ENCODE results near the gene KIAA0825. TPM values are rescaled to one million over a fixed set of nuclear protein-coding genes. Genes with fewer than 3 reads are reported as not detected.

Gene KIAA0825
- total RNA-seq, 4 donors from 2014 or later: 4.8 to 11.8 (median 7.2) TPM

DNA sequence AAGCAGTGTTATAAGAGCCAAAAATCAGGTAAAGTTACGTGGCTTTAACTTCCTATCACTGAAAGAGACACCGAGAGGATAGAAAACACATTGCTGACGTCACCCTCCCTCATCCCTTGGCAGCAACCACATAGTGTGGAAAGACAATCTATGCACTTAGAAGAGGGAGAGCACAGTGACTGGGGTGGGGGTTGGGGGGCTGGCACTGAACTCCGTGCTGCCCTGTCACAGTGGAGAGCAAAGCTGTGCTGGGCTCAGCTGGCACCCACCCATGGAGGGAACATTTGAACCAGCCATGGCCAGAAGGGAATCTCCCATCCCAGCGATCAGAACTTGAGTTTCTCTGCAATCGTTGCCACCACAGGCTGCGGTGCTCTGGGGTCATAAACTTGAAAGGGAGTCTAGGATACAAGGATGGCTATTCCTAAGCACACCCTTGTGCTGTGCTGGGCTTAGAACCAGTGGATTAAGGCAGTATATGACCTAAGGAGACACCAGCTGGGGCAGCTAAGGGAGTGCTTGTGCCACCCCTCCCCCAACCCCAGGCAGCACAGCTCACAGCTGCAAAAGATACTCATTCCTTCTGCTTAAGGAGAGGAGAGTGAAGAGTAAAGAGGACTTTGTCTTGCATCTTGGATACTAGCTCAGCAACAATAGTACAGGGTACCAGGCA is 73.4 kb downstream of the KIAA0825 start:
- H3K9me3 ChIP-seq: peaks cover 0 to 1% (median 0%) of the 10 kb centered on the region in 4 donors
- no peaks in the 10 kb centered on the region for H3K4me1 ChIP-seq
- H3K4me3 ChIP-seq: no peak overlapping the region
- TF ChIP-seq EP300 (IDR thresholded peaks at IDR 0.05): no peak
- TF ChIP-seq, protein P1, sequence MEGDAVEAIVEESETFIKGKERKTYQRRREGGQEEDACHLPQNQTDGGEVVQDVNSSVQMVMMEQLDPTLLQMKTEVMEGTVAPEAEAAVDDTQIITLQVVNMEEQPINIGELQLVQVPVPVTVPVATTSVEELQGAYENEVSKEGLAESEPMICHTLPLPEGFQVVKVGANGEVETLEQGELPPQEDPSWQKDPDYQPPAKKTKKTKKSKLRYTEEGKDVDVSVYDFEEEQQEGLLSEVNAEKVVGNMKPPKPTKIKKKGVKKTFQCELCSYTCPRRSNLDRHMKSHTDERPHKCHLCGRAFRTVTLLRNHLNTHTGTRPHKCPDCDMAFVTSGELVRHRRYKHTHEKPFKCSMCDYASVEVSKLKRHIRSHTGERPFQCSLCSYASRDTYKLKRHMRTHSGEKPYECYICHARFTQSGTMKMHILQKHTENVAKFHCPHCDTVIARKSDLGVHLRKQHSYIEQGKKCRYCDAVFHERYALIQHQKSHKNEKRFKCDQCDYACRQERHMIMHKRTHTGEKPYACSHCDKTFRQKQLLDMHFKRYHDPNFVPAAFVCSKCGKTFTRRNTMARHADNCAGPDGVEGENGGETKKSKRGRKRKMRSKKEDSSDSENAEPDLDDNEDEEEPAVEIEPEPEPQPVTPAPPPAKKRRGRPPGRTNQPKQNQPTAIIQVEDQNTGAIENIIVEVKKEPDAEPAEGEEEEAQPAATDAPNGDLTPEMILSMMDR (IDR thresholded peaks at IDR 0.05): no peak
- no peak for TF ChIP-seq POLR2A (IDR thresholded peaks at IDR 0.05)
- no peak overlapping the region for H3K27ac ChIP-seq
- no peaks in the 10 kb centered on the region for H3K27me3 ChIP-seq
- 81 to 87% methylated on average over 7 of the region's 7 CpGs for WGBS, 2 donors
- H3K36me3 ChIP-seq: peaks cover 0 to 15% (median 0%) of the 10 kb centered on the region in 3 donors
- no peak for DNase-seq (ENCODE audit: low spot score in 2 of 2)

DNA sequence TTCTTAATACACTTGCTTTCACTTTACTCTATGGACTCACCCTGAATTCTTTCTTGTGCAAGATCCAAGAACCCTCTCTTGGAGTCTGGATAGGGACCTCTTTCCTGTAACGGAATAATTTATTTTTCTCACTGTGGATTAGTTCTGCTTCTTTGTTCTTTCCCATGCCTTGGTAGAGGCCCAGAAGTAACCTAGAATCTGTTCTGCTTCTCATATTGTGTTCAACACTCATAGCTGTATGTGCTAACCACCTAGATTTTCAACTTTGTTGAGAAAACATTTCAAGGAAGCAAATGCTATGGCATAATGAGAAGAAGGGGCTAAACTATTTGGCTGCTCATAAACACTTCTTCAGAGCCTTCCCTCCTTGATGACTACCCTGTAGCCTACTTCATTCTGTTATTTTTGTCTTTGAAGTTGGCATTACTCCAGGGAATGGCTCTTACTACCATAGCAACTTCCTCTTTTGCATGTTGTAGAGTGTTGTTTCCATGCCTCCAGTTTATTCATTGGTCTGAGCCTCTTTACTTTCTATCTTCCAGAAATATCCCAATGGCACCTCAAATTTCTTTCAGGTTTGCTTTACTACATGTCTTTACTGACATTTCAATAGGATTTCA is 74.3 kb downstream of the KIAA0825 start:
- H3K4me1 ChIP-seq: no peaks in the 10 kb centered on the region
- no peaks in the 10 kb centered on the region for H3K9me3 ChIP-seq
- H3K27ac ChIP-seq: no peak overlapping the region
- DNase-seq (ENCODE audit: low spot score in 2 of 2): no peak
- H3K27me3 ChIP-seq: no peaks in the 10 kb centered on the region
- TF ChIP-seq POLR2A (IDR thresholded peaks at IDR 0.05) (no peak), EP300 (IDR thresholded peaks at IDR 0.05) (no peak)
- TF ChIP-seq, protein P1 (IDR thresholded peaks at IDR 0.05): no peak
- H3K4me3 ChIP-seq: no peak overlapping the region
- H3K36me3 ChIP-seq: peaks cover 0 to 13% (median 0%) of the 10 kb centered on the region in 3 donors
- 83 to 85% methylated on average over 1 of the region's 1 CpG for WGBS, 2 donors

DNA sequence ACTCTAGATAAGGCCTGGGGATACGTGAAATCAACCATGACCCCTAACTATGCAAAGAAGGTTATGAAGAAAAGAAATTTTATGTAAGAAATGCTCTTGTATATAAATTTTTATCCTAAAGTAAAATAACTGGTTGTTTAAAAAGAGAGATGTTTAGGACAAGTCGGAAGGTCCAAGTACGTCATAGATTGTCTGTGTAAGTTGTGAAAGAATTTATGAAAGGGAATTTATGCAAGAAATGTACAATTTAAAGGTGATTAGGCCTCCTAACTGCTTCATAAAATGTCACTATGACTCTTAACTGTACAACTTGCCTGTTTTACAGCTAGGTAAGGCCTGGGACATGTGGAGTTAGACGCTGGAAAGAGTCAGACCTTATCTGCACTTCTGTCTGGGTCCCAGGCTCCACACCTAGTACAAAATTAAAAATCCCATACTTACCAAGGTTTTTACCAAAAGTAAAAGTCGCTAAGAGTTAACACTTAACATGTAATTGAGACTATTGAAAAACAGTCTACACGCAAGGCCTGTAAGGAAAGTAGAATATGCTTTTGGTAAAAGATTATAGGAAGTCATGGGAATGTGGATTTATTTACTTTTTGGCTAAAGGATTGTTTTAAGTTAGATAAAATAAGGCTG is 77.4 kb downstream of the KIAA0825 start:
- H3K4me1 ChIP-seq: no peaks in the 10 kb centered on the region
- H3K27ac ChIP-seq: no peak overlapping the region
- no peak for TF ChIP-seq EP300 (IDR thresholded peaks at IDR 0.05)
- TF ChIP-seq, protein P1 (IDR thresholded peaks at IDR 0.05): no peak
- no peak for TF ChIP-seq POLR2A (IDR thresholded peaks at IDR 0.05)
- no peak for DNase-seq (ENCODE audit: low spot score in 2 of 2)
- no peaks in the 10 kb centered on the region for H3K27me3 ChIP-seq
- 91 to 95% methylated on average over 6 of the region's 6 CpGs for WGBS, 2 donors
- no peak overlapping the region for H3K4me3 ChIP-seq
- H3K9me3 ChIP-seq: no peaks in the 10 kb centered on the region
- H3K36me3 ChIP-seq: peaks cover 0 to 13% (median 0%) of the 10 kb centered on the region in 3 donors

DNA sequence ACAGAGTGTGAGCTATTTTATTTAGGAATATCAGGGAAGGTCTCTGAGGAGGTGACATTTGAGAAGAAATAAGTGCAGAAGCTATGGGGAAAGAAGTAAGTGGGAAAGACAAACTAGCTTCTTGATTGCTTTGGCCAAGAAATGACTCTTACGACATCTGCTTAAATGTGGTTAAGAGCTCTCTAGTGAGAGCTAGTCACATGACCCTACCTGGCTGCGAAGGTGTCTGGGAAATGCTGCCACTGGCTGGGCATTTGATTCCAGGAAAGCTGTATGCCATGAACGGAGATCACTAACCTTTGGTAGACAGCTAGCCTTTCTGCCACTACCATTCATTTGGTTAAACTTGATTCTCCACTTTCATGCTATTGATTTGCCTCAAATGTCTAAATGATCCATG is 80.1 kb downstream of the KIAA0825 start:
- DNase-seq (ENCODE audit: low spot score in 2 of 2): no peak
- no peak for TF ChIP-seq POLR2A (IDR thresholded peaks at IDR 0.05)
- TF ChIP-seq, protein P1 (IDR thresholded peaks at IDR 0.05): no peak
- no peak for TF ChIP-seq EP300 (IDR thresholded peaks at IDR 0.05)
- WGBS, 2 donors: 90 to 95% methylated on average over 3 of the region's 3 CpGs
- Histone ChIP-seq H3K36me3 (peaks cover 0 to 20% (median 0%) of the 10 kb centered on the region in 3 donors), H3K27ac (no peak overlapping the region), H3K4me1 (no peaks in the 10 kb centered on the region), H3K9me3 (no peaks in the 10 kb centered on the region), H3K27me3 (no peaks in the 10 kb centered on the region), H3K4me3 (no peak overlapping the region)

DNA sequence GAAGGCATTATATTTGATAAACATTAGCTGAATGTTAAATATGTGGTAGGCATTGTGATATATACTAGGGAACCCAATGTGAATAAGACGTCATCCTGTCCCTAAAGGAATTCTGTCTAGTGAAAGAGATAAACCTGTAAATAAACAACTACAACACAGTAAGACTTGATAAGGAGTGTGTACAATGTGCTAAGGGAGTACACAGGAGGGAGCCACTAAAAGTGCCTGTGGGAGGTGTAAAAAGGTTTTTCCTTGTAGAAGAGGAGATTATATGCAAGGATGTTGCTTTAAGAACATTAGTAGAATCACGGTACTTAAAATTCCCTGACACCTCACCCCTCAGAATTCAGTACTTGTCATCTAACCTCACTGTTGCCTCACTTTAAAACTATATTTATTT is 91.7 kb downstream of the KIAA0825 start:
- WGBS, 2 donors: 68 to 71% methylated on average over 2 of the region's 2 CpGs
- H3K27me3 ChIP-seq: no peaks in the 10 kb centered on the region
- no peaks in the 10 kb centered on the region for H3K9me3 ChIP-seq
- no peak for DNase-seq (ENCODE audit: low spot score in 2 of 2)
- H3K4me3 ChIP-seq: no peak overlapping the region
- no peaks in the 10 kb centered on the region for H3K36me3 ChIP-seq
- no peak overlapping the region for H3K27ac ChIP-seq
- H3K4me1 ChIP-seq: peaks cover 0 to 5% (median 0%) of the 10 kb centered on the region in 4 donors
- no peak for TF ChIP-seq POLR2A (IDR thresholded peaks at IDR 0.05)
- TF ChIP-seq, protein P1 (IDR thresholded peaks at IDR 0.05): no peak
- TF ChIP-seq EP300 (IDR thresholded peaks at IDR 0.05): no peak

Measured in tibial nerve (tissue), 4 donors.